GM21515 (cell line): ENCODE results near the gene HABP4.

Source experiments
- ATAC-seq: cut with Tn5 transposase; IDR thresholded peaks from one replicate; pipeline ENCODE4 v1.9.1; 2021; ENCODE audit not compliant: unreplicated experiment

HABP4 gene

DNA sequence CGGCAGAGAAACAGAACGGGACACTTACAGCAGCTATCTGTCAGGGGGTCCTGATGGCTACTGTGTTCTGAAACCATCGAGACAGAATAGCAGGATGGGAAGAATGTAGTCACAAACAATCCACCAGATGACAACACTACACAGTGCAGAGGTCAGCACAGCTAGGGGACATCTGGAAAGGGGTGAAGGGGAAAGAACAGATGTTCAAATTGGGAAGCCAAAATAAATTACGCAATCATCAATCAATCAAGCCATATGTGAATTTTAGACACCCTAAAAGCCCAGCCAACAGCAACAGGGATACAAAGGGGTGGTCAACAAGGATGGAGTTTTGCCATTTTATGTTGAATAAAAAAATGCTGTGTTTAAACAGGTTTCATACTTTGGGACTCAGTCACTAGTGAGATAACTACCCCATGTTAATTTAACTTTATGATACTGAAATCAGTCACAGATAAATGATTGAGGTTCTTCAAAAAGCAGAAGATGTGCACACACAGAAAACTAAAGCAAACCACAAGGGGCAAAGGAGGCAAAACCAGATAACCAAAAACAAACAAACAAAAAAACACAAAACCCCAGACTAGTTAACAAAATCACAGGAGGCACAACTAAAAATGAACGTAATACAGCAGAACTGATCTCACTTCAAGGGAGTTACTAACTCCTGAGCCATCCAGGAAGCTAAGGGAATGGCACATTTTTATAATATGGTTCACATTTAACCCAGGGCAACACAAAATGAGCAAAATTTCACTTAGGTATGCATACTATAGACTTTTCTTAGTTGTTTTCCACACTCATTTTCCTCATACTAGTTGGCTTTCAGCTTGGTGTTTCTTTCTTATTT is 65.9 kb downstream of the HABP4 start:
- no peak for ATAC-seq

DNA sequence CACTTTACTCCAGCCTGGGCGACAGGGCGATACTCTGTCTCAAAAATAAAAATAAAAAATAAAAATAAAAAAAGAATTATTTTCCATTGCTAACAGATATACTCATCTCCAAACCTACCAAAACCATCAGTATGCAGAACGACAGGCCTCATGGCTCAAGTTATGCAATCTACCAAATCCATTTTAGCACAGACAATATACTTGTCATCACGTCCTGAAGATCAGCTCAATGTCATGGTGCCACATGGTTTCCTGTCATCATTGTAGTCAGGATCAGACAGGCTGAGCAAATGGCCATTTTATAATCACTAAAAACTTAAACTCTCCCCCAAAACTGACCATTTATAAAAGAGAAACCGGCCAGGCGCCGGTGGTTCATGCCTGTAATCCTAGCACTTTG is 69.1 kb downstream of the HABP4 start:
- ATAC-seq, result no peak

- no peak for ATAC-seq
Measured at GRCh38 chr9:96519787-96520186, 69.8 kb downstream of the HABP4 start.

DNA sequence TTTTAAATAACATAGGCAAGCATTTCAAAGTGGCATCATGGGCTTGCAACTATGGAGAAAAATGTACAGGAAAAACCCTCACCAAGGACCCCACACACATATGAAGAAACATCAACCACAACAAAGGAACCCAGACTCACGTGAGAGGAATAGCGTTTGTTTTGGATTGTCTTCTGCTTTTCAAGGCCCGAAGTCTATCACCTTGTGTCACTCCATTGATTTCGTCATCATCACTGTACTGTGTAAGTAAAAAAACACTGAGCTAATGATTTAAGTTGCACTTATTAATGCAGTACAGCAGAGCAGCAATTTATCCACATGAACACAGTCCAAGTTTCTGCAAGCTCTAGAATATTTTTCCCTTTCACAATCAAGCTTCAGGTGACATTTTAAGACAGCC is 72.4 kb downstream of the HABP4 start:
- ATAC-seq, result no peak

- ATAC-seq, result no peak
Measured at GRCh38 chr9:96523374-96523773, 73.4 kb downstream of the HABP4 start.

DNA sequence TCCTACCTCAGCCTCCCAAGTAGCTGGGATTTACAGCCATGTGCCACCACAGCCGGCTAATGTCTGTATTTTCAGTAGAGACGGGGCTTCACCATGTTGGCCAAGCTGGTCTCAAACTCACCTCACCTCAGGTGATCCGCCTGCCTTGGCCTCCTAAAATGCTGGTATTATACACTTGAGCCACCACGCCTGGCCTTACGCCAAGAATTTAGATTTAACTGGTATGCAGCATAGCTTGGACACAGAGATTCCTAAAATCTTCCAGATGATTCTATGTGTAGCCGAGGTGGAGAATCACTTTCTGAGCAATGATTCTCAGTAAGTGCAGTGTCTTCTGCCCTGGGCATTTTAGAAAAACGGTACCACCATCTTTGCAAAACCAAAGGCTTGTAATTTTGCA is 74.1 kb downstream of the HABP4 start:
- no peak for ATAC-seq

DNA sequence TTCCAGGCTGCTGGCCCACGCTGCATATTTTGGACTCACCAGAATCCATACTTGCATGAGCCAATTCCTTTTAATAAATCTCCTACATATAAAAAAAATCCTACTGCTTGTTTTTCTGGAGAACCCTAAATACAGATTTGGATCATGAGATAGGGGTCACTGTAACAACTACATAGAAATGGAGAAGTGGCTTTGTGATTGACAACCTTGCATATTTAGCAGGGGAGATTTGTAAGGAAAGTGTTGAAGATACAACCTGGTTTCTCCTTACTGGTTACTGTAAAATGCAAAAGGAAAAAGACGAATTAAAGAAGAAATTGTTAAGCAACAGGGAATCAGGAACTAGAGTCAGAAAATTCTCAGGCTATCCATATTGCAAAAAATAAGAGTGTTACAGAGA is 74.8 kb downstream of the HABP4 start:
- no peak for ATAC-seq

GRCh38 chr9:96532173-96532572 is 82.2 kb downstream of the HABP4 start:
- no peak for ATAC-seq

DNA sequence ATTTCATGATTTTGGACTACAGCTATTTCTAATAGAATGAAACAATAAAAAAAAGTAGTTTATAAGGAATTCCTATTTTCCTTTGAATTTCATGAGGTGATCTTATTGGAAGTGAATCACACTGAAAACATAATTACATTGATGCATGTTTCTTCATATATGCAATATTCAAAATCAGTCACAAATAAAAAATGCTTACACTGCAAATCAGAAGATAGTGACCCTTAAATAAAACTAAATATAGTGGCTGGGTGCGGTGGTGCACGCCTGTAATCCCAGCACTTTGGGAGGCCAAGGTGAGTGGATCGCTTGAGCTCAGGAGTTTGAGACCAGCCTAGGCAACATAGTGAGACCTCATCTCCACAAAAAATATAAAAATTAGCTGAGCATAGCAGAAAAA is 90.1 kb downstream of the HABP4 start:
- ATAC-seq, result no peak
